Measurements from ENCODE around the gene CAMTA2.

The CAMTA2 gene

GRCh38 chr17:5000237-5000639 lies 12.8 kb upstream of the CAMTA2 start:
- no peak for DNase-seq

- DNase-seq: no peak
Observed at GRCh38 chr17:4999430-5000093, 12.1 kb upstream of the CAMTA2 start.

GRCh38 chr17:4998732-4999429 lies 11.4 kb upstream of the CAMTA2 start:
- DNase-seq: peak; percentile 10

GRCh38 chr17:4998027-4998731 lies 10.7 kb upstream of the CAMTA2 start:
- DNase-seq: no peak

GRCh38 chr17:4997302-4998026 lies 10.0 kb upstream of the CAMTA2 start, which contains the start of the genes INCA1 and KIF1C:
Gene INCA1, minus strand, starts transcription at chr17:4997522. Its CDS starts 3,085 bp downstream, at chr17:4994437.
Gene KIF1C, plus strand, starts transcription at chr17:4997950. Its CDS starts 2,297 bp downstream, at chr17:5000247.
- peak; percentile 91 for DNase-seq

- DNase-seq: no peak
Observed at GRCh38 chr17:4994081-4994595, 6.7 kb upstream of the CAMTA2 start.

GRCh38 chr17:4987767-4988567 lies 492 bp upstream of the CAMTA2 start:
- peak; percentile 48 for DNase-seq

GRCh38 chr17:4986403-4986802 lies 1.1 kb downstream of the CAMTA2 start:
- DNase-seq: peak; percentile 29

GRCh38 chr17:4982305-4982704 lies 5.2 kb downstream of the CAMTA2 start:
- peak; percentile 46 for DNase-seq

- peak; percentile 61 for DNase-seq
Observed at GRCh38 chr17:4980644-4981216, 6.7 kb downstream of the CAMTA2 start.

- DNase-seq: peak; percentile 72
Observed at GRCh38 chr17:4978726-4979125, 8.7 kb downstream of the CAMTA2 start.

- DNase-seq: no peak
Observed at GRCh38 chr17:4974115-4974670, 13.3 kb downstream of the CAMTA2 start.

- DNase-seq: no peak
Observed at GRCh38 chr17:4973256-4974114, 14.0 kb downstream of the CAMTA2 start.

- DNase-seq: no peak
Observed at GRCh38 chr17:4972752-4973151, 14.7 kb downstream of the CAMTA2 start.

GRCh38 chr17:4972322-4972721 lies 15.2 kb downstream of the CAMTA2 start:
- DNase-seq: no peak

GRCh38 chr17:4971826-4972225 lies 15.6 kb downstream of the CAMTA2 start:
- no peak for DNase-seq

GRCh38 chr17:4970273-4970672 lies 17.2 kb downstream of the CAMTA2 start:
- no peak for DNase-seq

- DNase-seq: peak; percentile 19
Observed at GRCh38 chr17:4969551-4970173, 17.8 kb downstream of the CAMTA2 start.

GRCh38 chr17:4969047-4969550 lies 18.4 kb downstream of the CAMTA2 start:
- peak; percentile 71 for DNase-seq

Measured in inflammatory macrophage treated with lipopolysaccharide for 4 hours (primary cell).